ENCODE results near the gene TNIP2.

Gene TNIP2

DNA sequence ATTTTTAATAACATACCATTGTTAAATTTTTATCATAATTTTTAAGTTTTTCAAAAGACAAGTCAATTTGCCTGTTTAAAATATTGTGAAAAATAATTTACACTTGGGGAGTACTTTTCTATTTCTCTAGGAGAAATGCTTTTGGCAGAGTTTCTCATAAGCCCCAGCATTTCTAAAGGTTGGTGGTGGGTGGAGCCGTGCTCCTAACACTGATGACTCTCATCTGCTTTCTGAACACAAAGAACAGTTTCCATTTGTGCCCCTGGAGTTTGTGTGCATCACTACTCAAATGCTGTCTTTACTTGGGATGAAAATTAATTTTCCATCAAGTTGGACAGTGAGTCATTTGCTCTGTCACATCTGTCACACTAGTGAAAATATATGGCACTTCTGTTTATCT lies 57.6 kb downstream of the TNIP2 start:
- no peak for TF ChIP-seq Cebpa-rat (IDR thresholded peaks at IDR 0.05)

DNA sequence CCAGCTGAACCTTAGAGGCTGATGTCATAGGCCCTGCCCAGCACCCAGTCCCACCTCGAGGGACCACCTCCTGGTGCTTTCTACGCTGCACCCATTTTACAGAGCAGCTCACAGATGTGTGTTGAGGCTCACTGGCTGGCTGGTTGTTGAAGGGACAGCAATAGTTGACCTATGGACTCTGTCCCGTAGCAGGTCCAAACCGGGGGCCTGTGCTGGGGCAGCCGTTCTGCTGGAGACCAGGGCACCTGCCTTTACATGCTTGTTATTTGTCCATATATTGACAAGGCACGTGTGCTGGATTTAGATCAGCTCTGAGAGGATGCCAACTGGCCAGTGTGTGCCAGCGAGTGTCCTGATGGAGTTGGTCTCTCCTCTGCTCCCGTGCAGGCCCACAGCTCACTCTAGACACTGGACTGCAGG lies 58.1 kb downstream of the TNIP2 start:
- Histone ChIP-seq H3K4me2 (peak overlapping the region in 10 of 11 experiments; percentile 77 to 95 (median 86); a peak in 19 of 22 replicates), H4K20me1 (peaks cover 10 to 94% (median 54%) of the 10 kb centered on the region in 11 experiments; a peak in 20 of 22 replicates), H3K36me3 (peaks cover 91 to 100% (median 92%) of the 10 kb centered on the region in 11 experiments), H3K9me3 (replicated peaks in 1 of 11) (no peaks in the 10 kb centered on the region), H3K4me1 (peaks cover 39 to 61% (median 50%) of the 10 kb centered on the region in 10 experiments), H3K27ac (peak overlapping the region in 2 of 11 experiments; percentile 48 to 51; a peak in 1 of 22 replicates), H3K9ac (0 out of 22 replicates have a peak overlapping the region, but pooled peaks of 1 of the 11 experiments have one; percentile 13), H3K4me3 (no peak overlapping the region), H3K27me3 (no peaks in the 10 kb centered on the region)
- no peak for TF ChIP-seq Cebpa-rat (IDR thresholded peaks at IDR 0.05)

More for the DNA sequence above, 57.6 kb downstream of the TNIP2 start:
- no peak overlapping the region for H3K9ac ChIP-seq
- 0 out of 22 replicates have a peak overlapping the region, but pooled peaks of 1 of the 11 experiments have one; percentile 89 for H3K4me2 ChIP-seq
- peaks cover 91 to 100% (median 92%) of the 10 kb centered on the region in 11 experiments for H3K36me3 ChIP-seq
- no peaks in the 10 kb centered on the region for H3K9me3 ChIP-seq (replicated peaks in 1 of 11)
- no peak overlapping the region for H3K4me3 ChIP-seq
- peaks cover 39 to 56% (median 48%) of the 10 kb centered on the region in 10 experiments for H3K4me1 ChIP-seq
- no peak overlapping the region for H3K27ac ChIP-seq
- H4K20me1 ChIP-seq, result peaks cover 10 to 89% (median 54%) of the 10 kb centered on the region in 11 experiments; a peak in 20 of 22 replicates
- no peaks in the 10 kb centered on the region for H3K27me3 ChIP-seq

DNA sequence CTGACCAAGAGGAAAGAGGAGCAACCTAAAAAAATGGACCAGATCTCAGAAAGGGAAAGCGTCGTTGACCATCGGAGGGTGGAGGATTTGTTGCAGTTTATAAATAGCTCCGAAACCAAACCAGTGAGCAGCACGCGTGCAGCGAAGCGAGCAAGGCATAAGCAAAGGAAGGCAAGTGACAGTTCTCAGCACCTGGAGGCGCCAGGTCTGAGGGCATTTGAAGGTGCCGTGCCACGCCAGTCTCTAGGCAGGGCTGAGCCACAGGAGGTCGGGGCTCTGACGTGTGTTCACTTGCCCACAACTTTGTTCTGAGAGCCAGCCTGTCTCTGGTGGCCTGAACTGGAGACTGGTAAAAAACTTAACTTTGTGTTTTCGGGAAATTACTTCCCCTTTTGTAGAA lies 59.7 kb downstream of the TNIP2 start:
- Histone ChIP-seq H3K9ac (peak overlapping the region in 10 of 11 experiments; percentile 19 to 57 (median 38); a peak in 17 of 22 replicates), H4K20me1 (peaks cover 10 to 80% (median 45%) of the 10 kb centered on the region in 11 experiments; a peak in 20 of 22 replicates), H3K27ac (peak overlapping the region; percentile 8 to 53 (median 48); a peak in 19 of 22 replicates), H3K4me2 (peak overlapping the region; percentile 77 to 95 (median 85)), H3K4me1 (peaks cover 39 to 74% (median 61%) of the 10 kb centered on the region in 10 experiments), H3K36me3 (peaks cover 88 to 99% (median 90%) of the 10 kb centered on the region in 11 experiments), H3K9me3 (replicated peaks in 1 of 11) (no peaks in the 10 kb centered on the region), H3K4me3 (peak overlapping the region in 9 of 10 experiments; percentile 9 to 55 (median 33); a peak in 10 of 20 replicates), H3K27me3 (no peaks in the 10 kb centered on the region)
- no peak for TF ChIP-seq Cebpa-rat (IDR thresholded peaks at IDR 0.05)

DNA sequence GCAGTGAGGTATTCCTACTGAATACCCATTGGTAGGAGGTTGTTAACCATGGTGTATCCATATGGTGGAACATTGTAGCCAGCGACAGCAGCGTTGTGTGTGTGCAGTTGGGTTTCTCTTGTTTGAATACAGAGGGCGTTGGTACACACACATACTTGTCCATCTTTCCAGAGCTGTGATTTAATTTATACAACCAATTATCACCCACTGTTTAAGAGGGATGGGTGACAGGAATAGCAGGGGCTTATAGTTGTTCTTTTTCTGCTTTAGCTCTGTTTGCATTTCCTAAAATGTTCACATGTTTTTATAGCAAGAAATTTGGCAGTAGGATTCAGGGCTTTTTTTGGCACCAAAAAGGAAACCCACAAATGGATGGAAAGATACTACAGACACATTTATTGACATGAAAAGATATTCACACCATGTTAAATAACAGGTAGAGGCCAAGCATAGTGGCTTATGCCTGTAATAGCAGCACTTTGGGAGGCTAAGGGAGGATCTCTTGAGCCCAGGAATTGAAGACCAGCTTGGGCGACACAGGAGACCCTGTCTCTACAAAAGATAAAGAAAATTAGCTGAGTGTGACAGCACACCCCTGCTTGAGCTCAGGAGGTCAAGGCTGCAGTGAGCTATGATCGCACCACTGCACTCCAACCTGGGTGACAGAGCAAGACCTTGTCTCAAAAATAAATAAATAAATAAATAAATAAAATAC lies 60.6 kb downstream of the TNIP2 start:
- Histone ChIP-seq H3K27ac (no peak overlapping the region; a peak in 1 of 22 replicates), H3K4me1 (peaks cover 44 to 84% (median 70%) of the 10 kb centered on the region in 10 experiments), H3K9ac (peak overlapping the region in 5 of 11 experiments; percentile 8 to 42 (median 21); a peak in 5 of 22 replicates), H3K4me2 (peak overlapping the region; percentile 77 to 95 (median 85)), H3K4me3 (peak overlapping the region in 3 of 10 experiments; percentile 40 to 55 (median 44); a peak in 3 of 20 replicates), H3K27me3 (no peaks in the 10 kb centered on the region), H3K36me3 (peaks cover 88 to 99% (median 90%) of the 10 kb centered on the region in 11 experiments), H3K9me3 (replicated peaks in 1 of 11) (no peaks in the 10 kb centered on the region), H4K20me1 (peaks cover 10 to 83% (median 45%) of the 10 kb centered on the region in 11 experiments; a peak in 20 of 22 replicates)
- TF ChIP-seq Cebpa-rat (IDR thresholded peaks at IDR 0.05), result no peak

DNA sequence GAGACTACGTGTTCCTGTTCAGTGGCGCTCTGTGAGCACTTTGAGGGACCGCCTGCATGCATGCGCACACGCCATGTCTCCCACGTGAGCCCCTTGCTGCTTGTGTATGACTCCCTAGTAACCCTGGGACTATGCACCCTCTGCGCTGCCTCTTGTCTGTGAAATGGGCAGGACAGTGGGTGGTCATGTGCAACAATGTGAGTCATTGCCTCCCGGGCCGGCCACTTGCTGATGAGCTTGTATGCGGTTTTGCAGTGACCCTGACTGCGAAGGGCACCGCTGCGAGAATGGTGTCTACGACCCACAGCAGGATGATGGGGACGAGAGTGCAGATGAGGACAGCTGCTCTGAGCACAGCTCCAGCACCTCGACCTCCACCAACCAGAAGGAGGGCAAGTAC lies 61.4 kb downstream of the TNIP2 start:
- Histone ChIP-seq H3K4me2 (peak overlapping the region; percentile 77 to 95 (median 85)), H3K27ac (no peak overlapping the region), H3K36me3 (peaks cover 82 to 94% (median 86%) of the 10 kb centered on the region in 11 experiments)

DNA sequence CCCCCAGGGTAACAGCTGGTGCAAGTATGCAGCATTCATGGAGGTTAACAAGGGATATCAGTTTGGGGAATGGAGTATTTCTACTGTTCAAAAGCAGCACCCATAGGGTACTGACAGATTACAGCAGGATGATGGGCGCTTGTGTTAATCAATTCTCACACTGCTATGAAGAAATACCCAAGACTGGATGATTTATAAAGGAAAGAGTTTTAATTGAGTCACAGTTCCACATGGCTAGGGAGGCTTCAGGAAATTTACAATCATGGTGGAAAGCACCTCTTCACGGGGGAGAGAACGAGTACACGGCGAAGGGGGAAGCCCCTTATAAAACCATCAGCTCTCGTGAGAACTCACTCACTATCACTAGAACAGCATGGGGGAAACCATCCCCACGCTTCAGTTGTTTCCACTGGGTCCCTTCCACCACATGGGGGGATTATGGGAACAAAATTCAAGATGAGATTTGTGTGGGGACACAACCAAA lies 64.1 kb downstream of the TNIP2 start:
- H3K4me2 ChIP-seq, result peak overlapping the region in 8 of 11 experiments; percentile 34 to 75 (median 69); a peak in 14 of 22 replicates
- peaks cover 10 to 94% (median 55%) of the 10 kb centered on the region in 11 experiments; a peak in 21 of 22 replicates for H4K20me1 ChIP-seq
- no peak for TF ChIP-seq Cebpa-rat (IDR thresholded peaks at IDR 0.05)
- peaks cover 53 to 91% (median 83%) of the 10 kb centered on the region in 10 experiments for H3K4me1 ChIP-seq
- no peak overlapping the region for H3K9ac ChIP-seq
- H3K9me3 ChIP-seq (replicated peaks in 1 of 11), result no peaks in the 10 kb centered on the region
- peaks cover 66 to 86% (median 76%) of the 10 kb centered on the region in 11 experiments for H3K36me3 ChIP-seq
- H3K4me3 ChIP-seq, result no peak overlapping the region
- H3K27me3 ChIP-seq, result no peaks in the 10 kb centered on the region
- 0 out of 22 replicates have a peak overlapping the region, but pooled peaks of 2 of the 11 experiments have one; percentile 7 to 73 for H3K27ac ChIP-seq

More for the DNA sequence above, 61.4 kb downstream of the TNIP2 start:
- no peaks in the 10 kb centered on the region for H3K9me3 ChIP-seq (replicated peaks in 1 of 11)
- H3K4me1 ChIP-seq, result peaks cover 52 to 92% (median 78%) of the 10 kb centered on the region in 10 experiments
- H3K4me3 ChIP-seq, result no peak overlapping the region
- no peaks in the 10 kb centered on the region for H3K27me3 ChIP-seq
- no peak overlapping the region for H3K9ac ChIP-seq
- H4K20me1 ChIP-seq, result peaks cover 10 to 88% (median 45%) of the 10 kb centered on the region in 11 experiments; a peak in 20 of 22 replicates
- TF ChIP-seq Cebpa-rat (IDR thresholded peaks at IDR 0.05), result no peak
